Heart right ventricle (tissue), 16 donors: ENCODE results near the gene RMDN3. TPM values are rescaled to one million over a fixed set of nuclear protein-coding genes. Genes with fewer than 3 reads are reported as not detected.

Experiments
- ATAC-seq, 8 donors: fragments of 200-7000 bp; cut with Tn5 transposase; one replicate each; pipeline ENCODE4 v1.9.1; 2020; ENCODE audit warnings: mild to moderate bottlenecking in 8 of 8, moderate library complexity in 8 of 8, moderate number of reproducible peaks in 1 of 8
- DNase-seq, 2 donors: peaks; one replicate each; pipeline ENCODE4 v3.0.0-alpha.2; 2020
- H3K27ac ChIP-seq, 10 donors: fragments of 200-600 bp; sonication (generic) in 2 of 10; one replicate each; pipeline versions ENCODE4 v1.5.0 to v1.8.0; 2020 to 2022; ENCODE audit warnings: mild to moderate bottlenecking in 3 of 10
- H3K27me3 ChIP-seq, 7 donors: fragments of 200-600 bp; one replicate each; pipeline ENCODE4 v1.8.0; 2021 to 2022; ENCODE audit warnings: mild to moderate bottlenecking in 2 of 7
- H3K36me3 ChIP-seq, 9 donors: fragments of 200-600 bp; sonication (generic) in 1 of 9; one replicate each; pipeline versions ENCODE4 v1.5.0 to v1.8.0; 2020 to 2022; ENCODE audit warnings: mild to moderate bottlenecking in 2 of 9
- H3K4me1 ChIP-seq, 9 donors: fragments of 200-600 bp; sonication (generic) in 1 of 9; one replicate each; pipeline versions ENCODE4 v1.5.0 to v1.8.0; 2020 to 2022; ENCODE audit warnings: mild to moderate bottlenecking in 4 of 9
- H3K4me3 ChIP-seq, 10 donors: fragments of 200-600 bp; sonication (generic) in 2 of 10; one replicate each; pipeline versions ENCODE4 v1.5.0 to v1.8.0; 2020 to 2022; ENCODE audit warnings: mild to moderate bottlenecking in 7 of 10, moderate library complexity in 2 of 10
- H3K9me3 ChIP-seq, 11 donors: fragments of 200-600 bp in 10 of 11; sonication (generic) in 2 of 11; one replicate each; pipeline versions ENCODE4 v1.5.0 to v1.8.0; 2013 to 2022; ENCODE audit warnings: mild to moderate bottlenecking in 2 of 11, control low read depth in 1 of 11, moderate library complexity in 1 of 11
- WGBS, 2 donors: extraction: QIAGEN DNeasy Blood & Tissue Kit; methylation state at CpG; one replicate each; pipeline ENCODE4 v1.1.7; 2013; ENCODE audit warnings: inconsistent platforms in 1 of 2; 5-methylcytosine and 5-hydroxymethylcytosine counted together
- intact Hi-C, 10 donors: fragments of 100-400 bp; cut with DNase I; formaldehyde crosslinking; loops; one replicate each; pipeline versions ENCODE4 v1.11.1 to v1.14.2; 2022
- polyA plus RNA-seq, 2 donors: library from polyadenylated mRNA; stranded (reverse); fragments of 200-250 nt; gene quantifications; one replicate each; pipeline ENCODE4 v1.2.3, GENCODE V29; 2013
- total RNA-seq, 10 donors: library from RNA; stranded (reverse); fragmentation: NEBNext Ultra II Directional in 3 of 10; extraction: Animal tissue kit (Norgen Biotek cat#: 25700) in 3 of 10; gene quantifications; one replicate each; pipeline versions ENCODE4 v1.2.1 to v1.2.4, GENCODE V29; 2021 to 2023
- TF ChIP-seq, protein P1 (sequence below), 9 donors: fragments of 200-600 bp; sonication (generic) in 2 of 9; IDR thresholded peaks; one replicate each; pipeline versions ENCODE4 v1.5.0 to v1.8.0; 2021 to 2022; ENCODE audit warnings: antibody characterized with exemption in 9 of 9, mild to moderate bottlenecking in 5 of 9, moderate library complexity in 1 of 9
- donor health status: Arrhythmogenic right ventricular cardiomyopathy.
- donor health status: ischemic (EF 13 %, LVEDD 7.1; RV severe dilation, severe dysfunction).
- donor health status: healthy with polysubstance abuse.
- donor health status: DM: no; HTN: yes; CAD: no.
- donor health status: DM: no; HTN: no; CAD: no.
- donor health status: ischemic (EF 25% LVEDD 6.9; RV normal size, moderate dysfunction).
- donor health status: ischemic (EF 25% LVEDD 5.7; RV mildly dilated, moderate dysfunction).
- donor health status: healthy.
- donor health status: DM: yes; HTN: yes; CAD: no.
- donor health status: Ischemic cardiomyopathy.
- donor health status: ischemic (EF 35%, LVEDD 5.7; RV mildly dilated, moderate dysfunction).
- donor health status: nonischemic (EF 11% LVEDD 7.7; RV severe dilation, severe dysfunction).
- donor health status: DM: yes; HTN: yes; CAD: no.
- donor health status: PGD.
- donor health status: ischemic (EF 29% LVEDD 5.4; RV normal size, mild dysfunction).
- donor health status: nonischemic (EF 23%, LVEDD 6.1; RV moderate dilation, normal function).

RMDN3 gene
- total and polyA plus RNA-seq, 12 donors: 12.2 to 21.7 (median 17.6) TPM

DNA sequence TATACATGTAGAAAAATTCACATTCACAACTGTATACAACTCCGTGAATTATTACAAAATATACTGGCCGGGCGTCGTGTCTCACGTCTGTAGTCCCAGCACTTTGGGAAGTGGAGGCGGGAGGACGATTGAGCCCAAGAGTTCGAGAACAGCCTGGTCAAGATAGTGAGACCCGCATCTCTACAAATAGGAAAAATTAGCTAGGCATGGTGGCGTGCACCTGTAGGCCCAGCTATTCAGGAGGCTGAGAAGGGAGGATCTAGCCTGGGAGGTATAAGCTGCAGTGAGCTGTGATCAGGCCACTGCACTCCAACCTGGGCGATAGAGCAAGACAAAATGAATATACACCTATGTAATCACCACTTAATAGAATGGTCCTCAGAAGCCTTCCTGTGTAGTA lies 58.8 kb downstream of the RMDN3 start:
- 82 to 84% methylated on average over 11 of the region's 11 CpGs for WGBS, 2 donors
- peaks cover 0 to 24% (median 18%) of the 10 kb centered on the region in 9 donors for H3K4me1 ChIP-seq
- TF ChIP-seq, protein P1, sequence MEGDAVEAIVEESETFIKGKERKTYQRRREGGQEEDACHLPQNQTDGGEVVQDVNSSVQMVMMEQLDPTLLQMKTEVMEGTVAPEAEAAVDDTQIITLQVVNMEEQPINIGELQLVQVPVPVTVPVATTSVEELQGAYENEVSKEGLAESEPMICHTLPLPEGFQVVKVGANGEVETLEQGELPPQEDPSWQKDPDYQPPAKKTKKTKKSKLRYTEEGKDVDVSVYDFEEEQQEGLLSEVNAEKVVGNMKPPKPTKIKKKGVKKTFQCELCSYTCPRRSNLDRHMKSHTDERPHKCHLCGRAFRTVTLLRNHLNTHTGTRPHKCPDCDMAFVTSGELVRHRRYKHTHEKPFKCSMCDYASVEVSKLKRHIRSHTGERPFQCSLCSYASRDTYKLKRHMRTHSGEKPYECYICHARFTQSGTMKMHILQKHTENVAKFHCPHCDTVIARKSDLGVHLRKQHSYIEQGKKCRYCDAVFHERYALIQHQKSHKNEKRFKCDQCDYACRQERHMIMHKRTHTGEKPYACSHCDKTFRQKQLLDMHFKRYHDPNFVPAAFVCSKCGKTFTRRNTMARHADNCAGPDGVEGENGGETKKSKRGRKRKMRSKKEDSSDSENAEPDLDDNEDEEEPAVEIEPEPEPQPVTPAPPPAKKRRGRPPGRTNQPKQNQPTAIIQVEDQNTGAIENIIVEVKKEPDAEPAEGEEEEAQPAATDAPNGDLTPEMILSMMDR (IDR thresholded peaks at IDR 0.05): no peak
- no peaks in the 10 kb centered on the region for H3K9me3 ChIP-seq
- peak overlapping the region in 1 of 10 donors; percentile 98 for H3K27ac ChIP-seq
- DNase-seq (no peak), ATAC-seq (no peak)
- peak overlapping the region in 2 of 10 donors; percentile 85 to 90 for H3K4me3 ChIP-seq
- no peaks in the 10 kb centered on the region for H3K27me3 ChIP-seq
- H3K36me3 ChIP-seq: peaks cover 0 to 38% (median 0%) of the 10 kb centered on the region in 9 donors
- intact Hi-C loops: loop anchor here in 3 of 10 donors (5.0 to 10.0 kb wide), 3 partner anchors 56 to 199 kb away; partner anchors contain the start of gene VPS18 (in 1 of the 3)

DNA sequence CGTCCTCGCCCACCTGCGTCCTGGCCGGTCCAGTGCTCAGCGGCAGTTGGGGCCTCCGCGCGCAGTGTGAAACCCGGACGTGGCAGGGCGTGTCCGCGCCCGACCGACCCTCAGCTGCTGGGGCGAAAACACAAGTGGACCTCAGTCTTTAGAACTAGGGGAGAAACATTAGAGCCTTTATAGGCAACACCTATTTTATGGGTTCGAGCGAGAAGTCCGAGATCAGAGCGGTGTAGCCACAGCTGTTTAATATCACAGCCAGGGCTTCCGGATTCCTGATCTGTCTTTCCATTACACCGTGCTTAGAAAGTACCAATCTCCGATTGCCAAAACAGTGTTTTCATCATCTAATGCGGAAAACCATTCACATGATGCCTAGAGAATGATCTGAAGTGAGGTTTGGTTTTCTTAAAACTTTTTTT lies 59.6 kb downstream of the RMDN3 start:
- H3K9me3 ChIP-seq: no peaks in the 10 kb centered on the region
- no peak for DNase-seq
- peaks cover 0 to 24% (median 18%) of the 10 kb centered on the region in 9 donors for H3K4me1 ChIP-seq
- peak in 1 of 8 donors; percentile 50 for ATAC-seq
- intact Hi-C loops: loop anchor here in 4 of 10 donors (1.0 to 10.0 kb wide), 4 partner anchors 57 to 199 kb away; partner anchors contain the start of genes DNAJC17 (in 1 of the 4), VPS18 (in 1 of the 4) and ZFYVE19 (in 1 of the 4)
- H3K4me3 ChIP-seq: peak overlapping the region; percentile 52 to 90 (median 84)
- H3K27ac ChIP-seq: peak overlapping the region in 7 of 10 donors; percentile 95 to 100 (median 99)
- no peaks in the 10 kb centered on the region for H3K27me3 ChIP-seq
- peaks cover 0 to 33% (median 0%) of the 10 kb centered on the region in 9 donors for H3K36me3 ChIP-seq
- WGBS, 2 donors: 0 to 1% methylated on average over 24 of the region's 24 CpGs
- TF ChIP-seq, protein P1 (IDR thresholded peaks at IDR 0.05): no peak

DNA sequence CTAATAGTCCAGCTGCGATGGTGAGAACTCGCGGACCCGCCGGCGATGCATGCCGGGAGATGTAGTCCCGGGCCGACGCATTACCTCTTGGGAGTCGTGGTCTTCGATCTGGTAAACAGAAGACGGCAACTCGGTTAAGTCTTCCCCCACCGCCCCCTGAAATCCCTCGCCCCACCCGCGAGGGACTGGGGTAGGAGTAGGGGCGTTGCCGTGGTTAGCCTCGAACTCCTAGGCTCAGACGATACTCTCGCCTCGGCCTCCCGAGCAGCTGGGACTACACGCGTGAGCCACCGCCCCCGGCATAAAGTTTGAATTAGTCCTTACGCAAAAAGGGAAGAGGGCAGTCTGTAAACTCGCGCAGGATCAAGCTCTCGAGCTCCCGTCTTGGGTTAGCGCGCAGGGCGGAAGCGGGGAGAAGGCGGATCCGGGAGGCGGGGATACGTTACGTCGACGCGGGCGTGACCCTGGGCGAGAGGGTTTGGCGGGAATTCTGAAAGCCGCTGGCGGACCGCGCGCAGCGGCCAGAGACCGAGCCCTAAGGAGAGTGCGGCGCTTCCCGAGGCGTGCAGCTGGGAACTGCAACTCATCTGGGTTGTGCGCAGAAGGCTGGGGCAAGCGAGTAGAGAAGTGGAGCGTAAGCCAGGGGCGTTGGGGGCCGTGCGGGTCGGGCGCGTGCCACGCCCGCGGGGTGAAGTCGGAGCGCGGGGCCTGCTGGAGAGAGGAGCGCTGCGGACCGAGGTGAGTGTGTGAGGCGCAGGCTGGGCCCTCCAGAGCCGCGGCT lies 60.2 kb downstream of the RMDN3 start, which contains the start of gene RAD51:
TSS of gene RAD51 (plus strand) at position 487 of the 781 bp plus-strand sequence. CDS start 3,585 bp downstream, outside the sequence.
- Histone ChIP-seq H3K4me1 (peaks cover 0 to 24% (median 18%) of the 10 kb centered on the region in 9 donors), H3K4me3 (peak within 1 kb of the TSS; percentile 52 to 90 (median 84)), H3K27ac (peak within 1 kb of the TSS; percentile 94 to 100 (median 98)), H3K36me3 (peaks cover 0 to 34% (median 0%) of the 10 kb centered on the region in 9 donors), H3K27me3 (no peaks in the 10 kb centered on the region), H3K9me3 (no peaks in the 10 kb centered on the region)
- DNase-seq: peak; percentile 94
- WGBS, 2 donors: 0 to 1% methylated on average over 81 of the region's 81 CpGs
- TF ChIP-seq, protein P1 (IDR thresholded peaks at IDR 0.05): peak in 1 of 9 donors; percentile 18
- intact Hi-C loops: loop anchor here in 4 of 10 donors (1.0 to 10.0 kb wide), 7 partner anchors 47 to 200 kb away; partner anchors contain the start of genes VPS18 (in 2 of the 4), DNAJC17 (in 1 of the 4), RMDN3 (in 1 of the 4) and ZFYVE19 (in 1 of the 4)
- ATAC-seq: peak; percentile 98 to 99 (median 99)
